Adrenal gland (tissue), 12 donors: Measurements from ENCODE around the gene RUFY4. TPM values are rescaled to one million over a fixed set of nuclear protein-coding genes. Genes with fewer than 3 reads are reported as not detected.

ENCODE experiments used
- DNase-seq, 7 donors: peaks; one replicate each; pipeline ENCODE4 v3.0.0-alpha.2; 2019 to 2020
- H3K27ac ChIP-seq, 5 donors: fragments of 200-600 bp; sonication (generic) in 4 of 5; 1 replicate in 3 of 5; 2 replicates in 2 of 5; pipeline versions ENCODE4 v1.5.1 to v1.8.0; 2016 to 2020; ENCODE audit warnings: mild to moderate bottlenecking in 1 of 5
- H3K27me3 ChIP-seq: fragments of 200-600 bp; 2 replicates; pipeline ENCODE4 v1.8.0; 2021
- H3K36me3 ChIP-seq, 2 donors: fragments of 200-600 bp; replicated peaks in 1 of 2; 1 replicate in 1 of 2; 2 replicates in 1 of 2; pipeline versions ENCODE4 v1.5.1 to v1.8.0; 2018 to 2022
- H3K4me1 ChIP-seq, 2 donors: fragments of 200-600 bp; replicated peaks in 1 of 2; 1 replicate in 1 of 2; 2 replicates in 1 of 2; pipeline versions ENCODE4 v1.5.1 to v1.8.0; 2018 to 2021
- H3K4me3 ChIP-seq, 4 donors: fragments of 200-600 bp; sonication (generic) in 3 of 4; one replicate each; pipeline ENCODE4 v1.5.1; 2016 to 2018
- H3K9me3 ChIP-seq, 3 donors: fragments of 200-600 bp; sonication (generic) in 1 of 3; replicated peaks in 1 of 3; 1 replicate in 2 of 3; 2 replicates in 1 of 3; pipeline versions ENCODE4 v1.5.1 to v1.8.0; 2016 to 2021
- CTCF ChIP-seq, 6 experiments: fragments of 450-650 bp in 4 of 6; fragments of 200-600 bp in 2 of 6; sonication (generic) in 1 of 6; IDR thresholded peaks; 1 replicate in 5 of 6; 2 replicates in 1 of 6; pipeline versions ENCODE4 v1.5.1 to v1.8.0; 2016 to 2021; ENCODE audit warnings: antibody characterized with exemption in 6 of 6, mild to moderate bottlenecking in 2 of 6, moderate library complexity in 1 of 6
- POLR2A ChIP-seq, 2 donors: fragments of 450-650 bp; IDR thresholded peaks; one replicate each; pipeline ENCODE4 v1.6.1; 2017; ENCODE audit warnings: antibody characterized with exemption in 2 of 2, mild to moderate bottlenecking in 2 of 2, moderate library complexity in 1 of 2
- WGBS, 4 donors: extraction: QIAGEN DNeasy Blood & Tissue Kit in 2 of 4; methylation state at CpG; one replicate each; pipeline versions ENCODE4 v1.1.5 to v1.1.7; 2013 to 2017; 5-methylcytosine and 5-hydroxymethylcytosine counted together
- intact Hi-C, 2 donors: fragments of 100-400 bp; cut with DNase I; formaldehyde crosslinking; loops; one replicate each; pipeline versions ENCODE4 v1.14.1 to v1.15.0; 2022 to 2023
- polyA plus RNA-seq, 3 donors: library from polyadenylated mRNA; stranded (reverse); fragments of 200-250 nt in 2 of 3; fragments of 350-450 nt in 1 of 3; fragmentation: Illumina TruSeq in 1 of 3; extraction: RNeasy Lipid Tissue Mini Kit (QIAGEN cat#74804) in 1 of 3; gene quantifications; one replicate each; pipeline ENCODE4 v1.2.3, GENCODE V29; 2013 to 2014
- total RNA-seq, 9 donors: library from RNA; depleted of rRNA in 4 of 9; stranded (reverse); fragments of >200 nt in 4 of 9; fragments of 120-200 nt in 1 of 9; fragmentation: NEBNext Ultra II Directional in 1 of 9; extraction: Animal tissue kit (Norgen Biotek cat#: 25700) in 1 of 9; gene quantifications; one replicate each; pipeline versions ENCODE4 v1.1.0 to v1.2.4, GENCODE V29; 2013 to 2023
- donor health status: healthy with polysubstance abuse.
- donor health status: Bipolar disorder and iron deficiency.
- donor health status: DM: yes; HTN: yes; CAD: no.
- donor health status: DM: no; HTN: no; CAD: no.
- donor health status: DM: no; HTN: no; CAD: no.
- donor health status: DM: yes; HTN: yes; CAD: no.

Gene RUFY4
- total and polyA plus RNA-seq, 12 donors = 0.09 to 1.9 (median 0.47) TPM; not detected in 3

GRCh38 chr2:218129458-218130135 lies 60.5 kb downstream of the RUFY4 start:
- H3K4me1 ChIP-seq = no peaks in the 10 kb centered on the region
- intact Hi-C loops = no loop called here
- H3K36me3 ChIP-seq = no peaks in the 10 kb centered on the region
- H3K4me3 ChIP-seq = no peak overlapping the region
- no peaks in the 10 kb centered on the region for H3K27me3 ChIP-seq
- no peak overlapping the region for H3K27ac ChIP-seq
- 54 to 58% (median 57%) methylated on average over 6 of the region's 6 CpGs for WGBS, 4 donors
- DNase-seq = peak in 6 of 7 donors; percentile 20 to 72 (median 36)
- no peaks in the 10 kb centered on the region for H3K9me3 ChIP-seq
- TF ChIP-seq CTCF (IDR thresholded peaks at IDR 0.05) = no peak
- no peak for TF ChIP-seq POLR2A (IDR thresholded peaks at IDR 0.05)

- no peak for TF ChIP-seq POLR2A (IDR thresholded peaks at IDR 0.05)
- TF ChIP-seq CTCF (IDR thresholded peaks at IDR 0.05) = no peak
- H3K36me3 ChIP-seq = no peaks in the 10 kb centered on the region
- H3K27ac ChIP-seq = no peak overlapping the region
- no peaks in the 10 kb centered on the region for H3K9me3 ChIP-seq
- intact Hi-C loops = no loop called here
- H3K4me1 ChIP-seq = no peaks in the 10 kb centered on the region
- no peak for DNase-seq
- no peaks in the 10 kb centered on the region for H3K27me3 ChIP-seq
- no peak overlapping the region for H3K4me3 ChIP-seq
- WGBS, 4 donors = 81 to 95% (median 83%) methylated on average over 2 of the region's 2 CpGs
Measured at GRCh38 chr2:218130377-218130776, 61.3 kb downstream of the RUFY4 start.

- Histone ChIP-seq H3K9me3 (no peaks in the 10 kb centered on the region), H3K4me1 (no peaks in the 10 kb centered on the region), H3K4me3 (no peak overlapping the region), H3K27me3 (no peaks in the 10 kb centered on the region), H3K27ac (no peak overlapping the region), H3K36me3 (no peaks in the 10 kb centered on the region)
- no peak for TF ChIP-seq CTCF (IDR thresholded peaks at IDR 0.05)
- no peak for TF ChIP-seq POLR2A (IDR thresholded peaks at IDR 0.05)
- no peak for DNase-seq
- intact Hi-C loops = no loop called here
Measured at GRCh38 chr2:218130822-218131221, 61.8 kb downstream of the RUFY4 start.

- H3K27ac ChIP-seq = no peak overlapping the region
- whole genome bisulfite sequencing, 4 donors = 41 to 62% (median 54%) methylated on average over 3 of the region's 3 CpGs
- H3K36me3 ChIP-seq = no peaks in the 10 kb centered on the region
- H3K9me3 ChIP-seq = no peaks in the 10 kb centered on the region
- no peak overlapping the region for H3K4me3 ChIP-seq
- no peak for DNase-seq
- no peaks in the 10 kb centered on the region for H3K4me1 ChIP-seq
- TF ChIP-seq POLR2A (IDR thresholded peaks at IDR 0.05) (no peak), CTCF (IDR thresholded peaks at IDR 0.05) (no peak)
- intact Hi-C loops = no loop called here
- no peaks in the 10 kb centered on the region for H3K27me3 ChIP-seq
Measured at GRCh38 chr2:218137514-218137913, 68.5 kb downstream of the RUFY4 start.
